GM23338 (cell line): ENCODE measurements around the gene NRL.

ENCODE experiments used
- CREB1 ChIP-seq: fragments of 250-450 bp; sonication (Bioruptor Pico); IDR thresholded peaks from 2 replicates; pipeline ENCODE4 v1.5.0; 2020; ENCODE audit warnings: low read depth, mild to moderate bottlenecking, moderate library complexity
- CTCF ChIP-seq, 2 experiments: fragments of 200-600 bp in 1 of 2; sonication (generic) in 1 of 2; conservative IDR thresholded peaks; 2 replicates each; pipeline versions ENCODE4 v1.5.1 to v1.6.1; 2016 to 2017; ENCODE audit warnings: antibody characterized with exemption in 2 of 2, low read depth in 2 of 2, mild to moderate bottlenecking in 2 of 2, moderate library complexity in 1 of 2
- ETS1 ChIP-seq: IDR thresholded peaks from 2 replicates; pipeline ENCODE4 v1.6.1; 2016; ENCODE audit warnings: antibody characterized with exemption
- EZH2 ChIP-seq: fragments of 200-600 bp; sonication (generic); IDR thresholded peaks from one replicate; pipeline ENCODE4 v1.8.0; 2017; ENCODE audit warnings: antibody characterized with exemption, mild to moderate bottlenecking, low read depth; ENCODE audit not compliant: unreplicated experiment
- EZH2phosphoT487 ChIP-seq: fragments of 200-600 bp; sonication (generic); IDR thresholded peaks from one replicate; pipeline ENCODE4 v1.8.1; 2018; ENCODE audit warnings: antibody characterized with exemption; ENCODE audit not compliant: unreplicated experiment
- JUNB ChIP-seq: IDR thresholded peaks from one replicate; pipeline ENCODE4 v1.6.1; 2016; ENCODE audit warnings: antibody characterized with exemption; ENCODE audit not compliant: unreplicated experiment
- NANOG ChIP-seq: IDR thresholded peaks from 2 replicates; pipeline ENCODE4 v1.6.1; 2016; ENCODE audit warnings: antibody characterized with exemption, borderline replicate concordance
- POLR2AphosphoS5 ChIP-seq: IDR thresholded peaks from 2 replicates; pipeline ENCODE4 v1.6.1; 2016; ENCODE audit warnings: antibody characterized with exemption, low read depth
- REST ChIP-seq: IDR thresholded peaks from one replicate; pipeline ENCODE4 v1.6.1; 2018; ENCODE audit warnings: antibody characterized with exemption; ENCODE audit not compliant: unreplicated experiment
- STAT1 ChIP-seq: IDR thresholded peaks from one replicate; pipeline ENCODE4 v1.6.1; 2016; ENCODE audit warnings: antibody characterized with exemption; ENCODE audit not compliant: unreplicated experiment
- ZNF114 ChIP-seq: fragments of 250-450 bp; sonication (Bioruptor Pico); IDR thresholded peaks from 2 replicates; pipeline ENCODE4 v1.5.0; 2020; ENCODE audit warnings: mild to moderate bottlenecking, moderate library complexity
- ZNF331 ChIP-seq: fragments of 250-450 bp; sonication (Bioruptor Pico); IDR thresholded peaks from 2 replicates; pipeline ENCODE4 v1.5.0; 2020; ENCODE audit warnings: low read depth, mild to moderate bottlenecking, moderate library complexity
- TF ChIP-seq, protein P1 (sequence below): fragments of 250-450 bp; sonication (Bioruptor Pico); IDR thresholded peaks from 2 replicates; pipeline ENCODE4 v1.5.0; 2020; ENCODE audit warnings: mild to moderate bottlenecking, moderate library complexity

DNA sequence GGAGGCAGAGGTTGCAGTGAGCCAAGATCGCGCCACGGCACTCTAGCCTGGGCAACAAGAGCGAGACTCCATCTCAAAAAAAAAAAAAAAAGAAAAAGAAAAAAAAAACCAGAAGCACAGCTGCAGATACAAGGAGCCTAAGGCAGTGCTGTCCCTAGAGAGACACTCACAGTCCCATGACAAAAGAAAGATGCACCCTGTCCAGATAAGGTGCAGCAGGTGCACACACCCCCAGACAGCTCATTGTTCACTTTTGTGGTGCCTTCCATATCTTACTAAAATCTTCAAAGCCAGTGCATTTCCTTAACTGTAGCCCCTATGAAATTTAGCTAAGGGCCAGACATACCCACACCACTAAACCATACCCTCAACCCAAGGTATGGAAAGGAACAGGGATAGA lies 7.7 kb upstream of the NRL start:
- TF ChIP-seq EZH2 = no peak
- no peak for TF ChIP-seq CTCF (conservative IDR thresholded peaks at IDR 0.05; ENCODE audit: low read depth in 2 of 2)
- no peak for TF ChIP-seq REST
- no peak for TF ChIP-seq POLR2AphosphoS5
- no peak for TF ChIP-seq CREB1 (CRISPR knock-in tag)
- TF ChIP-seq EZH2phosphoT487 = no peak
- TF ChIP-seq ETS1 = no peak
- TF ChIP-seq NANOG = no peak
- no peak for TF ChIP-seq STAT1
- TF ChIP-seq ZNF331 (CRISPR knock-in tag) = no peak
- no peak for TF ChIP-seq JUNB
- TF ChIP-seq, protein P1, sequence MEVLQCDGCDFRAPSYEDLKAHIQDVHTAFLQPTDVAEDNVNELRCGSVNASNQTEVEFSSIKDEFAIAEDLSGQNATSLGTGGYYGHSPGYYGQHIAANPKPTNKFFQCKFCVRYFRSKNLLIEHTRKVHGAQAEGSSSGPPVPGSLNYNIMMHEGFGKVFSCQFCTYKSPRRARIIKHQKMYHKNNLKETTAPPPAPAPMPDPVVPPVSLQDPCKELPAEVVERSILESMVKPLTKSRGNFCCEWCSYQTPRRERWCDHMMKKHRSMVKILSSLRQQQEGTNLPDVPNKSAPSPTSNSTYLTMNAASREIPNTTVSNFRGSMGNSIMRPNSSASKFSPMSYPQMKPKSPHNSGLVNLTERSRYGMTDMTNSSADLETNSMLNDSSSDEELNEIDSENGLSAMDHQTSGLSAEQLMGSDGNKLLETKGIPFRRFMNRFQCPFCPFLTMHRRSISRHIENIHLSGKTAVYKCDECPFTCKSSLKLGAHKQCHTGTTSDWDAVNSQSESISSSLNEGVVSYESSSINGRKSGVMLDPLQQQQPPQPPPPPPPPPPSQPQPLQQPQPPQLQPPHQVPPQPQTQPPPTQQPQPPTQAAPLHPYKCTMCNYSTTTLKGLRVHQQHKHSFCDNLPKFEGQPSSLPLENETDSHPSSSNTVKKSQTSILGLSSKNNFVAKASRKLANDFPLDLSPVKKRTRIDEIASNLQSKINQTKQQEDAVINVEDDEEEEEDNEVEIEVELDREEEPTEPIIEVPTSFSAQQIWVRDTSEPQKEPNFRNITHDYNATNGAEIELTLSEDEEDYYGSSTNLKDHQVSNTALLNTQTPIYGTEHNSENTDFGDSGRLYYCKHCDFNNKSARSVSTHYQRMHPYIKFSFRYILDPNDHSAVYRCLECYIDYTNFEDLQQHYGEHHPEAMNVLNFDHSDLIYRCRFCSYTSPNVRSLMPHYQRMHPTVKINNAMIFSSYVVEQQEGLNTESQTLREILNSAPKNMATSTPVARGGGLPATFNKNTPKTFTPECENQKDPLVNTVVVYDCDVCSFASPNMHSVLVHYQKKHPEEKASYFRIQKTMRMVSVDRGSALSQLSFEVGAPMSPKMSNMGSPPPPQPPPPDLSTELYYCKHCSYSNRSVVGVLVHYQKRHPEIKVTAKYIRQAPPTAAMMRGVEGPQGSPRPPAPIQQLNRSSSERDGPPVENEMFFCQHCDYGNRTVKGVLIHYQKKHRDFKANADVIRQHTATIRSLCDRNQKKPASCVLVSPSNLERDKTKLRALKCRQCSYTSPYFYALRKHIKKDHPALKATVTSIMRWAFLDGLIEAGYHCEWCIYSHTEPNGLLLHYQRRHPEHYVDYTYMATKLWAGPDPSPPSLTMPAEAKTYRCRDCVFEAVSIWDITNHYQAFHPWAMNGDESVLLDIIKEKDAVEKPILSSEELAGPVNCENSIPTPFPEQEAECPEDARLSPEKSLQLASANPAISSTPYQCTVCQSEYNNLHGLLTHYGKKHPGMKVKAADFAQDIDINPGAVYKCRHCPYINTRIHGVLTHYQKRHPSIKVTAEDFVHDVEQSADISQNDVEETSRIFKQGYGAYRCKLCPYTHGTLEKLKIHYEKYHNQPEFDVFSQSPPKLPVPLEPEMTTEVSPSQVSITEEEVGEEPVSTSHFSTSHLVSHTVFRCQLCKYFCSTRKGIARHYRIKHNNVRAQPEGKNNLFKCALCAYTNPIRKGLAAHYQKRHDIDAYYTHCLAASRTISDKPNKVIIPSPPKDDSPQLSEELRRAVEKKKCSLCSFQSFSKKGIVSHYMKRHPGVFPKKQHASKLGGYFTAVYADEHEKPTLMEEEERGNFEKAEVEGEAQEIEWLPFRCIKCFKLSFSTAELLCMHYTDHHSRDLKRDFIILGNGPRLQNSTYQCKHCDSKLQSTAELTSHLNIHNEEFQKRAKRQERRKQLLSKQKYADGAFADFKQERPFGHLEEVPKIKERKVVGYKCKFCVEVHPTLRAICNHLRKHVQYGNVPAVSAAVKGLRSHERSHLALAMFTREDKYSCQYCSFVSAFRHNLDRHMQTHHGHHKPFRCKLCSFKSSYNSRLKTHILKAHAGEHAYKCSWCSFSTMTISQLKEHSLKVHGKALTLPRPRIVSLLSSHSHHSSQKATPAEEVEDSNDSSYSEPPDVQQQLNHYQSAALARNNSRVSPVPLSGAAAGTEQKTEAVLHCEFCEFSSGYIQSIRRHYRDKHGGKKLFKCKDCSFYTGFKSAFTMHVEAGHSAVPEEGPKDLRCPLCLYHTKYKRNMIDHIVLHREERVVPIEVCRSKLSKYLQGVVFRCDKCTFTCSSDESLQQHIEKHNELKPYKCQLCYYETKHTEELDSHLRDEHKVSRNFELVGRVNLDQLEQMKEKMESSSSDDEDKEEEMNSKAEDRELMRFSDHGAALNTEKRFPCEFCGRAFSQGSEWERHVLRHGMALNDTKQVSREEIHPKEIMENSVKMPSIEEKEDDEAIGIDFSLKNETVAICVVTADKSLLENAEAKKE (CRISPR knock-in tag) = no peak
- TF ChIP-seq ZNF114 = no peak
